Endodermal cell (in vitro differentiated cells): ENCODE measurements around the gene HLA-A. TPM values are rescaled to one million over a fixed set of nuclear protein-coding genes. Genes with fewer than 3 reads are reported as not detected.
"Not testable (repeated sequence)": the region's sequence is repeated elsewhere in the genome, so short reads cannot be mapped to it uniquely, and the experiment has no call there.

Source experiments
- DNase-seq: peaks from one replicate; pipeline ENCODE4 v3.0.0-alpha.2; 2017
- H3K27ac ChIP-seq: 2 replicates; pipeline ENCODE4 v1.5.1; 2013; ENCODE audit warnings: mild to moderate bottlenecking, low read depth, low read length, moderate library complexity
- H3K27me3 ChIP-seq: 2 replicates; pipeline ENCODE4 v1.6.1; 2013; ENCODE audit warnings: mild to moderate bottlenecking, low read length, moderate library complexity; ENCODE audit not compliant: insufficient read depth, control insufficient read depth, poor library complexity, severe bottlenecking
- H3K36me3 ChIP-seq: 2 replicates; pipeline ENCODE4 v1.7.0; 2013; ENCODE audit warnings: mild to moderate bottlenecking, low read length, moderate library complexity; ENCODE audit not compliant: control insufficient read depth, insufficient read depth
- H3K4me1 ChIP-seq: one replicate; pipeline ENCODE4 v1.7.0; 2013; ENCODE audit warnings: low read length; ENCODE audit not compliant: control insufficient read depth, insufficient read depth
- H3K4me3 ChIP-seq: 2 replicates; pipeline ENCODE4 v1.5.1; 2013; ENCODE audit warnings: mild to moderate bottlenecking, low read length, moderate library complexity
- H3K9ac ChIP-seq: 2 replicates; pipeline ENCODE4 v1.6.1; 2013; ENCODE audit warnings: mild to moderate bottlenecking, low read length, moderate library complexity; ENCODE audit not compliant: poor library complexity, severe bottlenecking; ENCODE audit errors: extremely low read depth
- H3K9me3 ChIP-seq: 2 replicates; pipeline ENCODE4 v1.6.1; 2013; ENCODE audit warnings: mild to moderate bottlenecking, low read length, moderate library complexity; ENCODE audit not compliant: control insufficient read depth
- H3K27ac Mint-ChIP-seq: 2 replicates; pipeline ENCODE4 v1.8.0; 2020; ENCODE audit warnings: mixed read lengths
- H3K27me3 Mint-ChIP-seq: 2 replicates; pipeline ENCODE4 v1.8.0; 2021; ENCODE audit warnings: mild to moderate bottlenecking, mixed read lengths; ENCODE audit not compliant: insufficient read depth
- H3K36me3 Mint-ChIP-seq: 2 replicates; pipeline ENCODE4 v1.8.0; 2020; ENCODE audit warnings: low read depth, mixed read lengths
- H3K4me1 Mint-ChIP-seq: 2 replicates; pipeline ENCODE4 v1.8.0; 2020; ENCODE audit warnings: mixed read lengths
- H3K4me3 Mint-ChIP-seq: 2 replicates; pipeline ENCODE4 v1.8.0; 2020; ENCODE audit warnings: mild to moderate bottlenecking, moderate library complexity, mixed read lengths
- H3K9me3 Mint-ChIP-seq: 2 replicates; pipeline ENCODE4 v1.8.0; 2020; ENCODE audit warnings: mild to moderate bottlenecking, mixed read lengths
- WGBS, 2 experiments: methylation state at CpG; one replicate each; pipeline versions ENCODE4 v1.1.5 to v1.1.7; 2013; ENCODE audit warnings: missing lambda C conversion rate in 2 of 2, mixed read lengths in 1 of 2; ENCODE audit not compliant: insufficient coverage in 1 of 2, insufficient read length in 1 of 2; 5-methylcytosine and 5-hydroxymethylcytosine counted together
- total RNA-seq, 2 donors: library from RNA; stranded (reverse); fragmentation: NEBNext Ultra II Directional in 1 of 2; extraction: Animal tissue kit (Norgen Biotek cat#: 25700) in 1 of 2; gene quantifications; 2 replicates in 1 of 2; 3 replicates in 1 of 2; pipeline ENCODE4 v1.2.1, GENCODE V29; 2021
- TF ChIP-seq, protein P1 (sequence below): fragments of 200-600 bp; sonication (generic); conservative IDR thresholded peaks from 2 replicates; pipeline ENCODE4 v1.5.0; 2021; ENCODE audit warnings: antibody characterized with exemption, mild to moderate bottlenecking

HLA-A gene
- total RNA-seq, 2 donors from 2014 or later, result 212 to 282 TPM

DNA sequence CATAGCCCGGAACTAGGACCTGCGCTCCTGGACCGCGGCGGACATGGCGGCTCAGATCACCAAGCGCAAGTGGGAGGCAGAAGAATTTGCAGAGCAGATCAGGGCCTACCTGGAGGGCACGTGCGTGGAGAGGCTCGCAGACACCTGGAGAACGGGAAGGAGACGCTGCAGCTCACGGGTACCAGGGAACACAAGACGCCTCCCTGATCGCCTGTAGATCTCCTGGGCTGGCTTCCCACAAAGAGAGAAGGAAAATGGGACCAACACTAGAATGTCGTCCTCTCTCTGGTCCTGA, 15.1 kb upstream of the HLA-A start:
- TF ChIP-seq, protein P1, sequence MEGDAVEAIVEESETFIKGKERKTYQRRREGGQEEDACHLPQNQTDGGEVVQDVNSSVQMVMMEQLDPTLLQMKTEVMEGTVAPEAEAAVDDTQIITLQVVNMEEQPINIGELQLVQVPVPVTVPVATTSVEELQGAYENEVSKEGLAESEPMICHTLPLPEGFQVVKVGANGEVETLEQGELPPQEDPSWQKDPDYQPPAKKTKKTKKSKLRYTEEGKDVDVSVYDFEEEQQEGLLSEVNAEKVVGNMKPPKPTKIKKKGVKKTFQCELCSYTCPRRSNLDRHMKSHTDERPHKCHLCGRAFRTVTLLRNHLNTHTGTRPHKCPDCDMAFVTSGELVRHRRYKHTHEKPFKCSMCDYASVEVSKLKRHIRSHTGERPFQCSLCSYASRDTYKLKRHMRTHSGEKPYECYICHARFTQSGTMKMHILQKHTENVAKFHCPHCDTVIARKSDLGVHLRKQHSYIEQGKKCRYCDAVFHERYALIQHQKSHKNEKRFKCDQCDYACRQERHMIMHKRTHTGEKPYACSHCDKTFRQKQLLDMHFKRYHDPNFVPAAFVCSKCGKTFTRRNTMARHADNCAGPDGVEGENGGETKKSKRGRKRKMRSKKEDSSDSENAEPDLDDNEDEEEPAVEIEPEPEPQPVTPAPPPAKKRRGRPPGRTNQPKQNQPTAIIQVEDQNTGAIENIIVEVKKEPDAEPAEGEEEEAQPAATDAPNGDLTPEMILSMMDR, result no peak
- DNase-seq, result no peak
- no peaks in the 10 kb centered on the region for H3K4me1 ChIP-seq
- H3K36me3 ChIP-seq, result no peaks in the 10 kb centered on the region
- Mint-ChIP-seq H3K4me1 (no peaks in the 10 kb centered on the region), H3K27ac (no peak overlapping the region), H3K27me3 (peaks cover 69% of the 10 kb centered on the region), H3K36me3 (no peaks in the 10 kb centered on the region), H3K9me3 (peaks cover 5% of the 10 kb centered on the region), H3K4me3 (peak overlapping the region; percentile 46)
- H3K27me3 ChIP-seq, result no peaks in the 10 kb centered on the region
- WGBS, 2 experiments, result 81 to 90% methylated on average over 9 to 16 of the region's 16 CpGs
- H3K9ac ChIP-seq, result no peak overlapping the region
- no peak overlapping the region for H3K27ac ChIP-seq
- no peak overlapping the region for H3K4me3 ChIP-seq
- H3K9me3 ChIP-seq, result no peaks in the 10 kb centered on the region

DNA sequence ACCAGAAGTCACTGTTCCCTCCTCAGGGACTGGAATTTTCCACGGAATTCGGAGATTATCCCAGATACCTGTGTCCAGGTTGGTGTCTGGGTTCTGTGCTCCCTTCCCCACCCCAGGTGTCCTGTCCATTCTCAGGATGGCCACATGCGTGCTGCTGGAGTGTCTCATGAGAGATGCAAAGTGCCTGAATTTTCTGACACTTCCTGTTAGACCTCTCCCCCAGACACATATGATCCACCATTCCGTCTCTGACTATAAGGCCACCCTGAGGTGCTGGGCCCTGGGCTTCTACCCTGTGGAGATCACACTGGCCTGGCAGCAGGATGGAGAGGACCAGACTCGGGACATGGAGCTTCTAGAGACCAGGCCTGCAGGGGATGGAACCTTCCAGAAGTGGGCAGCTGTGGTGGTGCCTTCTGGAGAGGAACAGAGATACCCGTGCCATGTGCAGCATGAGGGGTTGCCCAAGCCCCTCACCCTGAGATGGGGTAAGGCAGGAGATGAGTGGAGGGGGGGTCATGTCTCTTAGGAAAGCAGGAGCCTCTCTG, 14.4 kb upstream of the HLA-A start:
- TF ChIP-seq, protein P1, result no peak
- no peak overlapping the region for H3K4me3 Mint-ChIP-seq
- peaks cover 62% of the 10 kb centered on the region for H3K27me3 Mint-ChIP-seq

DNA sequence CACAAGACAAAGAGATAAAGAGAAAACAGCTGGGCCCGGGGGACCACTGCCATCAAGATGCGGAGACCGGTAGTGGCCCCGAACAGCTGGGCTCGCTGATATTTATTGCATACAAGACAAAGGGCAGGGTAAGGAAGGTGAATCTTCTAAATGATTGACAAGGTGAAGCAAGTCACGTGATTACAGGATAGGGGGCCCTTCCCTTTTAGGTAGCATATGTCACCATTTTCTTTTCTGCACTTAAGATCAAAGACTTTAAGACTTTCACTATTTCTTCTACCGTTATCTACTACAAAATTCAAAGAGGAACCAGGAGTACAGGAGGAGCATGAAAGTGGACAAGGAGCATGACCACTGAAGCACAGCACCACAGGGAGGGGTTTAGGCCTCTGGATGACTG, 12.3 kb upstream of the HLA-A start:
- not testable (repeated sequence) for H3K36me3 ChIP-seq, H3K27ac ChIP-seq, H3K4me3 Mint-ChIP-seq, H3K36me3 Mint-ChIP-seq, H3K4me1 ChIP-seq, H3K9me3 Mint-ChIP-seq, H3K4me3 ChIP-seq, H3K27me3 ChIP-seq, H3K9ac ChIP-seq, H3K4me1 Mint-ChIP-seq, H3K27ac Mint-ChIP-seq, H3K9me3 ChIP-seq, DNase-seq
- WGBS, 2 experiments, result 95 to 100% methylated on average over 1 to 6 of the region's 7 CpGs
- H3K27me3 Mint-ChIP-seq, result peaks cover 49% of the 10 kb centered on the region

More for the DNA sequence above, 14.4 kb upstream of the HLA-A start:
- H3K4me1 Mint-ChIP-seq, result no peaks in the 10 kb centered on the region
- Histone ChIP-seq H3K27ac (no peak overlapping the region), H3K4me3 (no peak overlapping the region), H3K27me3 (no peaks in the 10 kb centered on the region), H3K9ac (no peak overlapping the region), H3K9me3 (no peaks in the 10 kb centered on the region), H3K36me3 (no peaks in the 10 kb centered on the region), H3K4me1 (no peaks in the 10 kb centered on the region)
- H3K9me3 Mint-ChIP-seq, result peaks cover 6% of the 10 kb centered on the region
- no peaks in the 10 kb centered on the region for H3K36me3 Mint-ChIP-seq
- no peak overlapping the region for H3K27ac Mint-ChIP-seq
- WGBS, 2 experiments, result 51% methylated on average over 5 of the region's 6 CpGs; no CpG with 5 or more reads in 1 of the 2 experiments
- no peak for DNase-seq

DNA sequence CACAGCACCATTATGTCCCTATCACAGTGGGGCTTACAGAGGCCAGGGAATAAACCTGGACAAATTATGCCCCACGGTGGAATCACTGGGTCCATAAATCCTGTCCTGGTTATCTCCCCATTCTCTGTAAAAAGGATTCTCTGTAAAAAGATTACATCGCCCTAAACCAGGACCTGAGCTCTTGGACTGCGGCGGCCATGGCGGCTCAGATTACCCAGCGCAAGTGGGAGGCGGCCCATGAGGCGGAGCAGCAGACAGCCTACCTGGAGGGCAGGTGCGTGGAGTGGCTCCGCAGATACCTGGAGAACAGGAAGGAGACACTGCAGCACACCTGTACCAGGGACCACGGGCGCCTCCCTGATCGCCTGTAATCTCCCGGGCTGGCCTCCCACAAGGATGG, 8.4 kb upstream of the HLA-A start:
- no peaks in the 10 kb centered on the region for H3K36me3 ChIP-seq
- no peaks in the 10 kb centered on the region for H3K27me3 ChIP-seq
- peaks cover 3% of the 10 kb centered on the region for H3K4me1 Mint-ChIP-seq
- no peaks in the 10 kb centered on the region for H3K9me3 ChIP-seq
- no peak overlapping the region for H3K27ac ChIP-seq
- TF ChIP-seq, protein P1, result no peak
- peaks cover 16% of the 10 kb centered on the region for H3K27me3 Mint-ChIP-seq
- no peak overlapping the region for H3K27ac Mint-ChIP-seq
- peaks cover 31% of the 10 kb centered on the region for H3K9me3 Mint-ChIP-seq
- H3K4me3 Mint-ChIP-seq, result no peak overlapping the region
- no peaks in the 10 kb centered on the region for H3K4me1 ChIP-seq
- no peak overlapping the region for H3K4me3 ChIP-seq
- DNase-seq, result no peak
- H3K36me3 Mint-ChIP-seq, result no peaks in the 10 kb centered on the region
- WGBS, 2 experiments, result 0 to 80% methylated on average over 1 to 6 of the region's 14 CpGs
- no peak overlapping the region for H3K9ac ChIP-seq
